Thoracic aorta (tissue), 2 donors: ENCODE results near the gene OXGR1. TPM values are rescaled to one million over a fixed set of nuclear protein-coding genes. Genes with fewer than 3 reads are reported as not detected.

Source experiments
- ATAC-seq: fragments of 150-250 bp; one replicate; pipeline ENCODE4 v1.8.0; 2017; ENCODE audit warnings: low read depth; ENCODE audit not compliant: insufficient number of reproducible peaks, low FRiP score
- DNase-seq: peaks from one replicate; pipeline ENCODE4 v3.0.0-alpha.2; 2020; ENCODE audit warnings: low spot score
- H3K27ac ChIP-seq, 2 donors: fragments of 200-600 bp; sonication (generic); 1 replicate in 1 of 2; 2 replicates in 1 of 2; pipeline ENCODE4 v1.5.1; 2016; ENCODE audit warnings: mild to moderate bottlenecking in 2 of 2, moderate library complexity in 2 of 2
- H3K27me3 ChIP-seq: fragments of 200-600 bp; sonication (generic); replicated peaks from 2 replicates; pipeline ENCODE4 v1.6.0; 2016; ENCODE audit warnings: mild to moderate bottlenecking; ENCODE audit not compliant: insufficient read depth
- H3K36me3 ChIP-seq: fragments of 200-600 bp; sonication (generic); one replicate; pipeline ENCODE4 v1.5.1; 2016
- H3K4me1 ChIP-seq, 2 donors: fragments of 200-600 bp; sonication (generic); 1 replicate in 1 of 2; 2 replicates in 1 of 2; pipeline versions ENCODE4 v1.5.1 to v1.6.0; 2016; ENCODE audit warnings: low read depth in 2 of 2, mild to moderate bottlenecking in 1 of 2; ENCODE audit not compliant: control insufficient read depth in 1 of 2
- H3K4me3 ChIP-seq: fragments of 200-600 bp; sonication (generic); 2 replicates; pipeline ENCODE4 v1.5.1; 2016; ENCODE audit warnings: mild to moderate bottlenecking
- H3K9me3 ChIP-seq: fragments of 200-600 bp; sonication (generic); 2 replicates; pipeline ENCODE4 v1.5.1; 2016
- total RNA-seq, 2 donors: library from RNA; depleted of rRNA; stranded (reverse); fragments of >200 nt; gene quantifications; one replicate each; pipeline versions ENCODE4 v1.1.0 to v1.2.3, GENCODE V29; 2016
- TF ChIP-seq, protein P1 (sequence below): fragments of 200-600 bp; sonication (generic); IDR thresholded peaks from one replicate; pipeline ENCODE4 v1.5.1; 2019; ENCODE audit warnings: antibody characterized with exemption

The OXGR1 gene
- total RNA-seq, 2 donors from 2014 or later, result not detected

- Histone ChIP-seq H3K36me3 (no peaks in the 10 kb centered on the region), H3K27ac (no peak overlapping the region), H3K4me3 (no peak overlapping the region), H3K9me3 (no peaks in the 10 kb centered on the region), H3K4me1 (no peaks in the 10 kb centered on the region), H3K27me3 (no peaks in the 10 kb centered on the region)
- ATAC-seq (no peak), DNase-seq (no peak)
- TF ChIP-seq, protein P1, sequence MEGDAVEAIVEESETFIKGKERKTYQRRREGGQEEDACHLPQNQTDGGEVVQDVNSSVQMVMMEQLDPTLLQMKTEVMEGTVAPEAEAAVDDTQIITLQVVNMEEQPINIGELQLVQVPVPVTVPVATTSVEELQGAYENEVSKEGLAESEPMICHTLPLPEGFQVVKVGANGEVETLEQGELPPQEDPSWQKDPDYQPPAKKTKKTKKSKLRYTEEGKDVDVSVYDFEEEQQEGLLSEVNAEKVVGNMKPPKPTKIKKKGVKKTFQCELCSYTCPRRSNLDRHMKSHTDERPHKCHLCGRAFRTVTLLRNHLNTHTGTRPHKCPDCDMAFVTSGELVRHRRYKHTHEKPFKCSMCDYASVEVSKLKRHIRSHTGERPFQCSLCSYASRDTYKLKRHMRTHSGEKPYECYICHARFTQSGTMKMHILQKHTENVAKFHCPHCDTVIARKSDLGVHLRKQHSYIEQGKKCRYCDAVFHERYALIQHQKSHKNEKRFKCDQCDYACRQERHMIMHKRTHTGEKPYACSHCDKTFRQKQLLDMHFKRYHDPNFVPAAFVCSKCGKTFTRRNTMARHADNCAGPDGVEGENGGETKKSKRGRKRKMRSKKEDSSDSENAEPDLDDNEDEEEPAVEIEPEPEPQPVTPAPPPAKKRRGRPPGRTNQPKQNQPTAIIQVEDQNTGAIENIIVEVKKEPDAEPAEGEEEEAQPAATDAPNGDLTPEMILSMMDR, result no peak
Observed at GRCh38 chr13:97000295-97000925, 6.1 kb upstream of the OXGR1 start.

DNA sequence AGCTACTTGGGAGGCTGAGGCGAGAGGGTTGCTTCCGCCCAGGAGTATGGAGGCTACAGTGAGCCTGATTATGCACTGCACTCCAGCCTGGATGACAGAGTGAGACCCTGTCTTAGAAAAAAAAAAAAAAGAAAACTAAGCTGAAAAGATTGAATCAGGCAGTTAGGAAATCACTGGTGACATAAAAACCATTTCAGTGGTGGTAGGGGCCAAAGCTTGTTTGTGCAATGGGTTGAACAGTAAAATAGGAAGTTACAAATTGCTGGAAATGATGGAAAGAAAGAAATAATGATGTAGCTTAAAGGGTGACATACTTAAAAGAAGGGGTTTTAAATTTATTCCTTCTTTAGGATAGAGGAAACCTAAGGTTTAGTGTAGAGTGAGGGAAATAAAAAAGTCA is 4.8 kb upstream of the OXGR1 start:
- no peaks in the 10 kb centered on the region for H3K36me3 ChIP-seq
- ATAC-seq (no peak), DNase-seq (no peak)
- no peak overlapping the region for H3K4me3 ChIP-seq
- no peaks in the 10 kb centered on the region for H3K27me3 ChIP-seq
- TF ChIP-seq, protein P1, result no peak
- peaks cover 2 to 5% of the 10 kb centered on the region in 2 donors for H3K4me1 ChIP-seq
- no peaks in the 10 kb centered on the region for H3K9me3 ChIP-seq
- no peak overlapping the region for H3K27ac ChIP-seq

- no peaks in the 10 kb centered on the region for H3K9me3 ChIP-seq
- H3K36me3 ChIP-seq, result no peaks in the 10 kb centered on the region
- DNase-seq (no peak), ATAC-seq (no peak)
- H3K4me3 ChIP-seq, result no peak overlapping the region
- H3K27me3 ChIP-seq, result no peaks in the 10 kb centered on the region
- H3K4me1 ChIP-seq, result peaks cover 3 to 5% of the 10 kb centered on the region in 2 donors
- H3K27ac ChIP-seq, result no peak overlapping the region
- TF ChIP-seq, protein P1, result no peak
Observed at GRCh38 chr13:96998051-96998450, 3.8 kb upstream of the OXGR1 start.

DNA sequence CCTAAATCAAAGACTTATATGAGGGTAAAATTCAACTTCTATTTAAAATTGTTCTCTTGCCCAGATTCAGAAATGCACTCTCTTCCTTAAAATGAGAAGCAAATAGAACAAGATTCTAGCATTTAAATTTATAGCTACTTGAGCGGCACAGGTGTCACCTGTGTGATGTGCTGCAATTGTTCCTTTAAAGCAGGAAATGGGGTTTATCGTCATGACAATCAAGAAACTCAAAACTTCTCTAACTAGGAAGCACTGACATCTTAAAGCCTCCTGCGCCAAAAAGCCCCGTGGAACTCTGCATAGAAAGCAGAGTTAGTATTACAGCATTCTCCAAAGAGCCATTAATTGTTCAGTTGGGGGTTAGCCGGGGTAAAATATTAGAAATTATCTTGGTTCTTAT is 2.6 kb upstream of the OXGR1 start:
- H3K4me1 ChIP-seq, result peaks cover 3 to 5% of the 10 kb centered on the region in 2 donors

GRCh38 chr13:96996107-96996506 is 1.8 kb upstream of the OXGR1 start:
- DNase-seq (no peak), ATAC-seq (no peak)
- peaks cover 3 to 5% of the 10 kb centered on the region in 2 donors for H3K4me1 ChIP-seq
- TF ChIP-seq, protein P1, result no peak
- H3K9me3 ChIP-seq, result no peaks in the 10 kb centered on the region
- no peak overlapping the region for H3K27ac ChIP-seq
- no peaks in the 10 kb centered on the region for H3K36me3 ChIP-seq
- H3K4me3 ChIP-seq, result no peak overlapping the region
- no peaks in the 10 kb centered on the region for H3K27me3 ChIP-seq

More for the DNA sequence above, 2.6 kb upstream of the OXGR1 start:
- DNase-seq, result no peak
- no peak overlapping the region for H3K4me3 ChIP-seq
- H3K9me3 ChIP-seq, result no peaks in the 10 kb centered on the region
- no peak for ATAC-seq
- H3K36me3 ChIP-seq, result no peaks in the 10 kb centered on the region
- no peaks in the 10 kb centered on the region for H3K27me3 ChIP-seq
- TF ChIP-seq, protein P1, result no peak
- H3K27ac ChIP-seq, result no peak overlapping the region
